CD8-positive, alpha-beta memory T cell (primary cell): ENCODE measurements around the gene LDHAL6B. TPM values are rescaled to one million over a fixed set of nuclear protein-coding genes. Genes with fewer than 3 reads are reported as not detected.

Experiments used
- CTCF ChIA-PET: fragments of 350-600 bp; sonication (Branson Sonifier 250); formaldehyde crosslinking; loops from one replicate; lab custom pipeline; 2021; ENCODE audit warnings: antibody characterized with exemption; lab: Charles Lee
- POLR2A ChIA-PET: fragments of 350-600 bp; sonication (Branson Sonifier 250); formaldehyde crosslinking; loops from one replicate; lab custom pipeline; 2021; ENCODE audit warnings: antibody characterized with exemption; lab: Charles Lee
- DNase-seq, 5 donors: peaks; one replicate each; pipeline versions ENCODE4 v3.0.0 to v3.0.0-alpha.2; 2020 to 2022; ENCODE audit warnings: mixed read lengths in 1 of 5
- H3K27ac ChIP-seq: one replicate; pipeline ENCODE4 v1.7.0; 2013; ENCODE audit warnings: low read depth, mild to moderate bottlenecking, low read length, moderate library complexity
- H3K27me3 ChIP-seq: 2 replicates; pipeline ENCODE4 v1.7.0; 2013; ENCODE audit warnings: low read length, mild to moderate bottlenecking; ENCODE audit not compliant: insufficient read depth, poor library complexity, severe bottlenecking
- H3K36me3 ChIP-seq: 2 replicates; pipeline ENCODE4 v1.7.0; 2013; ENCODE audit warnings: mild to moderate bottlenecking, low read length, moderate library complexity; ENCODE audit not compliant: insufficient read depth
- H3K4me1 ChIP-seq: 2 replicates; pipeline ENCODE4 v1.7.0; 2013; ENCODE audit warnings: mild to moderate bottlenecking, low read length, moderate library complexity; ENCODE audit not compliant: insufficient read depth
- H3K4me3 ChIP-seq: 2 replicates; pipeline ENCODE4 v1.7.0; 2013; ENCODE audit warnings: mild to moderate bottlenecking, low read length
- H3K9me3 ChIP-seq: 2 replicates; pipeline ENCODE4 v1.7.0; 2013; ENCODE audit warnings: mild to moderate bottlenecking, low read length
- H3K27ac Mint-ChIP-seq, 8 donors: one replicate each; pipeline ENCODE4 v1.8.0; 2020 to 2021; ENCODE audit warnings: mixed read lengths in 8 of 8, mild to moderate bottlenecking in 6 of 8, inconsistent platforms in 3 of 8, moderate library complexity in 3 of 8
- H3K27me3 Mint-ChIP-seq, 2 donors: one replicate each; pipeline ENCODE4 v1.8.0; 2020 to 2021; ENCODE audit warnings: mixed read lengths in 2 of 2, mild to moderate bottlenecking in 1 of 2, moderate library complexity in 1 of 2
- H3K36me3 Mint-ChIP-seq, 3 donors: one replicate each; pipeline ENCODE4 v1.8.0; 2020 to 2021; ENCODE audit warnings: mixed read lengths in 3 of 3, inconsistent platforms in 1 of 3, mild to moderate bottlenecking in 1 of 3
- H3K4me1 Mint-ChIP-seq, 3 donors: one replicate each; pipeline ENCODE4 v1.8.0; 2020 to 2021; ENCODE audit warnings: mixed read lengths in 3 of 3, inconsistent platforms in 1 of 3, mild to moderate bottlenecking in 1 of 3
- H3K4me3 Mint-ChIP-seq, 7 donors: one replicate each; pipeline ENCODE4 v1.8.0; 2020 to 2021; ENCODE audit warnings: mixed read lengths in 7 of 7, mild to moderate bottlenecking in 6 of 7, moderate library complexity in 4 of 7, inconsistent platforms in 2 of 7
- H3K9me3 Mint-ChIP-seq, 5 donors: one replicate each; pipeline ENCODE4 v1.8.0; 2020 to 2022; ENCODE audit warnings: mixed read lengths in 5 of 5, mild to moderate bottlenecking in 3 of 5, moderate library complexity in 2 of 5, inconsistent platforms in 1 of 5
- polyA plus RNA-seq: library from polyadenylated mRNA; unstranded; fragments of 300-500 nt; fragmentation: Illumina TruSeq; gene quantifications from one replicate; pipeline ENCODE4 v1.2.3, GENCODE V29; 2021
- total RNA-seq, 2 experiments: library from RNA; stranded (reverse); gene quantifications; one replicate each; pipeline ENCODE4 v1.2.3, GENCODE V29; 2021

The LDHAL6B gene
- total and polyA plus RNA-seq, 3 experiments from 2014 or later = not detected

DNA sequence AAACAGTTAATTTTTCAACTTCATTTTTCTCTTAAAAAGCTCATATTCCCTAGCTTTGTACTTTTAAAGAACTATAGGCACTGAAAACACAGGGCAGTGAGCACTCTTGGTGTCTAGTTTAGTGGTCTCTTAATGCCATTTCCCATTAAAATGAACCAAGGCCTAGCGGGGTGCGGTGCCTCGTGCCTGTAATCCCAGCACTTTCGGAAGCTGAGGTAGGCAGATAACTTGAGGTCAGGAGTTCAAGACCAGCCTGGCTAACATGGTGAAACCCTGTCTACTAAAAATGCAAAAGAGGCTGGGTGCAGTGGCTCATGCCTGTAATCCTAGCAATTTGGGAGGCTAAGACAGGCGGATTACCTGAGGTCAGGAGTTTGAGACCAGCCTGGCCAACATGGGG is 45.5 kb downstream of the LDHAL6B start:
- H3K4me3 Mint-ChIP-seq = no peak overlapping the region
- peaks cover 10 to 17% (median 15%) of the 10 kb centered on the region in 3 donors for H3K4me1 Mint-ChIP-seq
- DNase-seq = no peak
- no peaks in the 10 kb centered on the region for H3K9me3 Mint-ChIP-seq
- no peaks in the 10 kb centered on the region for H3K36me3 Mint-ChIP-seq
- ChIA-PET CTCF (no interaction called here), POLR2A (no interaction called here)
- no peaks in the 10 kb centered on the region for H3K27me3 ChIP-seq
- H3K27ac Mint-ChIP-seq = no peak overlapping the region
- no peaks in the 10 kb centered on the region for H3K4me1 ChIP-seq
- no peak overlapping the region for H3K4me3 ChIP-seq
- no peaks in the 10 kb centered on the region for H3K9me3 ChIP-seq
- peaks cover 0 to 4% of the 10 kb centered on the region in 2 donors for H3K27me3 Mint-ChIP-seq
- no peaks in the 10 kb centered on the region for H3K36me3 ChIP-seq
- H3K27ac ChIP-seq = no peak overlapping the region

DNA sequence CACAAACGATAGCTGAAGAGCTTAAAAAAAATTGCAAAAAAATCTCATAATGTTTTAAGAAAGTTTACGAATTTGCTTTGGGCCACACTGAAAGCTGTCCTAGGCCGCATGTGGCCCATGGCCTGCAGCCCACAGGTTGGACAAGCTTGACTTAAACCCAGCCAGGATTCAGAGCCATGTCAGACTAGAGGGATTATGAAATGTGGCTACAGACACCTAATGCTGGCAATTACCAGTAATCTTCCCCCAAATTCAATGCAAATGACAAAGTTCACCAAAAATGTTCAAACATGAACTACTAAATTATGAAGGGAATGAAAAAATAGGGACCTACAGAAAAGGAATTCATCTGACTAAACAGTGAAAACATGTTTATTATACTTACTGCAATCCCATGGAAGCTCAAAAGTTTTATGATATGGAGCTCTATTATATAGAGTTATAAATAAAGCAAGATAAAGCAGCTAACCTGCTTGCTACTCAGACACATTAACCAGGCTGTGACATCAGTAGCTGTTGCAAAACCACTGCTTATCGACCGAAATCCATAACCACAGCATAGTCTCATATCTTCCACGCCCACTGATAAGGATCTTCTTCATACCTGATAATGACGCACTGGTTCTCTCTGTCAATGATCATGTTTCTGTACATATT is 49.2 kb downstream of the LDHAL6B start:
- no peaks in the 10 kb centered on the region for H3K27me3 ChIP-seq
- ChIA-PET CTCF (interaction anchor here (1.9 kb wide), 1 partner anchor 9 kb away, joined by 6 read pairs; no protein-coding TSS in a partner anchor), POLR2A (no interaction called here)
- no peak overlapping the region for H3K4me3 ChIP-seq
- no peak overlapping the region for H3K4me3 Mint-ChIP-seq
- H3K27ac Mint-ChIP-seq = peak overlapping the region in 3 of 8 donors; percentile 5 to 83 (median 74)
- H3K4me1 Mint-ChIP-seq = peaks cover 10 to 17% (median 15%) of the 10 kb centered on the region in 3 donors
- H3K36me3 Mint-ChIP-seq = no peaks in the 10 kb centered on the region
- H3K9me3 Mint-ChIP-seq = no peaks in the 10 kb centered on the region
- no peaks in the 10 kb centered on the region for H3K4me1 ChIP-seq
- H3K27me3 Mint-ChIP-seq = peaks cover 0 to 6% of the 10 kb centered on the region in 2 donors
- peak in 2 of 5 donors; percentile 5 to 39 for DNase-seq
- no peaks in the 10 kb centered on the region for H3K9me3 ChIP-seq
- H3K27ac ChIP-seq = no peak overlapping the region
- H3K36me3 ChIP-seq = no peaks in the 10 kb centered on the region

DNA sequence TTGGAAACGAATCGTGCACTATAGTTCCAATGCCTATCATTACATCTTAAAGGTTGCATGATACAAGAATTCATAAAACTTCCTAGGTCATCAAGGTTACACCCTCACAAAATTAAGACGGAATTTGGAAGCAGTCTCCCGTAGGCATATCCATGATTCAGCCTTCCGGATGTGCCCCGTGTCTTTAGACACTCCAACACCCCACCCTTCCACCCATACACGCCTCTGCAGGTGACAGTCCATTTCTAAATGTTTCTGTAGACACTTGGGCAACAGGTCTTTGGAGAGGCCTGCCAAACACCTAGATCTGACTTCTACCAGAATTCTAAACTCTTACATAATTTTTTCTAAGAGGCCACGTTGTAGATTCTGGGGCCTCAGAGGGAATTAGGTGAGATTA is 49.8 kb downstream of the LDHAL6B start:
- no peaks in the 10 kb centered on the region for H3K27me3 ChIP-seq
- no peak for DNase-seq
- H3K9me3 ChIP-seq = no peaks in the 10 kb centered on the region
- H3K4me3 Mint-ChIP-seq = no peak overlapping the region
- POLR2A ChIA-PET = no interaction called here
- CTCF ChIA-PET = interaction anchor here (1.9 kb wide), 1 partner anchor 9 kb away, joined by 6 read pairs; no protein-coding TSS in a partner anchor
- H3K4me3 ChIP-seq = no peak overlapping the region
- H3K27me3 Mint-ChIP-seq = peaks cover 0 to 6% of the 10 kb centered on the region in 2 donors
- no peak overlapping the region for H3K27ac ChIP-seq
- no peaks in the 10 kb centered on the region for H3K36me3 ChIP-seq
- no peaks in the 10 kb centered on the region for H3K4me1 ChIP-seq
- H3K4me1 Mint-ChIP-seq = peaks cover 10 to 15% (median 14%) of the 10 kb centered on the region in 3 donors
- no peaks in the 10 kb centered on the region for H3K36me3 Mint-ChIP-seq
- no peaks in the 10 kb centered on the region for H3K9me3 Mint-ChIP-seq
- H3K27ac Mint-ChIP-seq = peak overlapping the region in 1 of 8 donors; percentile 32

DNA sequence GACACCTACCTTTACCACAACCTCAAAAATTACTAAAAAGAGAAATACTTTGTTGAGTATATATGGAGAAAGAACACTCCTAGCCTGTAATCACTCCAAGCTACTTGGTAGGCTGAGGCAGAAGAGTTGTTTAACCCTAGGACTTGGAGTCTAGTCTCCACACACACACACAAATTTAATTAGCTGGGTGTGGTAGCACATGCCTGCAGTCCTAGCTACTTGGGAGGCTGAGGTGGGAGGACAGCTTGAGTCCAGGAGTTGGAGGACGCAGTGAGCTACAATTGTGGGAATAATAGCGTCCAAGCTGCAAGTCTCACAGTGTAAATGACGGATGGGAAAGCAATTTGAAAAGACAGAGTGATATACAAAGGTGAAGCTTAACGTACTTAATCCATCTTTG is 50.5 kb downstream of the LDHAL6B start:
- Mint-ChIP-seq H3K4me1 (peaks cover 10 to 15% (median 14%) of the 10 kb centered on the region in 3 donors), H3K4me3 (no peak overlapping the region), H3K36me3 (no peaks in the 10 kb centered on the region), H3K9me3 (no peaks in the 10 kb centered on the region), H3K27me3 (peaks cover 0 to 6% of the 10 kb centered on the region in 2 donors), H3K27ac (no peak overlapping the region)
- Histone ChIP-seq H3K4me1 (no peaks in the 10 kb centered on the region), H3K36me3 (no peaks in the 10 kb centered on the region), H3K27me3 (no peaks in the 10 kb centered on the region), H3K9me3 (no peaks in the 10 kb centered on the region), H3K27ac (no peak overlapping the region), H3K4me3 (no peak overlapping the region)
- DNase-seq = no peak
- ChIA-PET POLR2A (no interaction called here), CTCF (no interaction called here)

Other genes with a start within 250 kb of the LDHAL6B start
- 10 to 100 TPM; 24.8 to 26.9 TPM for gene RNF111, start 219.2 kb upstream of the LDHAL6B start, total RNA-seq
- gene RNF111, start 219.2 kb upstream of the LDHAL6B start, polyA plus RNA-seq = 14.8 TPM
- 10 to 100 TPM; 28.2 to 30.3 TPM for gene CCNB2, start 101.7 kb upstream of the LDHAL6B start, total RNA-seq
- gene CCNB2, start 101.7 kb upstream of the LDHAL6B start, polyA plus RNA-seq = 0.51 TPM
- gene MYO1E, start 166.0 kb downstream of the LDHAL6B start, total RNA-seq = 10 to 100 TPM; 15.3 to 15.4 TPM
- 1.1 TPM for gene MYO1E, start 166.0 kb downstream of the LDHAL6B start, polyA plus RNA-seq
- under 1 TPM; 0.83 to 0.97 TPM for gene FAM81A, start 231.3 kb downstream of the LDHAL6B start, total RNA-seq
- not detected for gene FAM81A, start 231.3 kb downstream of the LDHAL6B start, polyA plus RNA-seq